A549 (cell line): ENCODE results near the gene XPR1. TPM values are rescaled to one million over a fixed set of nuclear protein-coding genes. Genes with fewer than 3 reads are reported as not detected.

ENCODE experiments used
- ATAC-seq, 2 experiments: fragments of 200-7000 bp in 1 of 2; fragments of >200 bp in 1 of 2; cut with Nextera tagmentation in 1 of 2; cut with Tn5 transposase in 1 of 2; 3 replicates each; pipeline versions ENCODE4 v1.8.0 to v1.9.1; 2018 to 2020; ENCODE audit warnings: mild to moderate bottlenecking in 1 of 2, moderate library complexity in 1 of 2
- CTCF ChIA-PET: fragments of 300-600 bp; sonication (Branson Sonifier 250); formaldehyde crosslinking; extraction: SDS; loops from one replicate; lab custom pipeline; 2021; ENCODE audit warnings: antibody characterized with exemption, inconsistent platforms; lab: Yijun Ruan, JAX
- POLR2A ChIA-PET: fragments of 350-600 bp; formaldehyde crosslinking; extraction: SDS; loops from one replicate; lab custom pipeline; 2021; ENCODE audit warnings: antibody characterized with exemption, inconsistent platforms; lab: Yijun Ruan, JAX
- DNase-seq, 2 experiments: peaks; one replicate each; pipeline versions ENCODE4 v3.0.0 to v3.0.0-alpha.2; 2011 to 2016; ENCODE audit warnings: low read depth in 1 of 2, low spot score in 1 of 2
- FAIRE-seq: peaks from 2 replicates; lab custom pipeline; 2011; peaks lifted over from hg19 to GRCh38; lab: Jason Lieb, UNC
- H3K27ac ChIP-seq, 2 experiments: fragments of >200 bp; sonication (Bioruptor Twin); formaldehyde crosslinking; 3 replicates each; pipeline ENCODE4 v1.5.1; 2016 to 2017
- H3K4me1 ChIP-seq: fragments of >200 bp; sonication (Bioruptor Twin); formaldehyde crosslinking; 3 replicates; pipeline ENCODE4 v1.6.1; 2016
- H3K4me2 ChIP-seq: fragments of >200 bp; sonication (Bioruptor Twin); formaldehyde crosslinking; 3 replicates; pipeline ENCODE4 v1.6.1; 2016
- H3K4me3 ChIP-seq: fragments of >200 bp; sonication (Bioruptor Twin); formaldehyde crosslinking; 3 replicates; pipeline ENCODE4 v1.5.1; 2016
- H3K9me3 ChIP-seq: fragments of >200 bp; sonication (Bioruptor Twin); formaldehyde crosslinking; 3 replicates; pipeline ENCODE4 v1.6.1; 2016
- CBX2 ChIP-seq: fragments of 200-600 bp; sonication (generic); IDR thresholded peaks from 2 replicates; pipeline ENCODE4 v1.6.1; 2016; ENCODE audit warnings: low read depth, mild to moderate bottlenecking, borderline replicate concordance
- CHD2 ChIP-seq: fragments of 150-350 bp; IDR thresholded peaks from 2 replicates; pipeline ENCODE4 v1.6.1; 2014; ENCODE audit warnings: low read length; ENCODE audit not compliant: partially characterized antibody
- CHD4 ChIP-seq: fragments of 200-600 bp; sonication (generic); IDR thresholded peaks from 2 replicates; pipeline ENCODE4 v1.6.1; 2016; ENCODE audit warnings: antibody characterized with exemption, mild to moderate bottlenecking, borderline replicate concordance
- EHMT2 ChIP-seq: fragments of 200-600 bp; sonication (generic); IDR thresholded peaks from 2 replicates; pipeline ENCODE4 v1.6.1; 2016; ENCODE audit warnings: antibody characterized with exemption, low read depth, mild to moderate bottlenecking, moderate library complexity
- EP300 ChIP-seq, 2 experiments: fragments of >200 bp; sonication (Bioruptor Twin); formaldehyde crosslinking; IDR thresholded peaks; 2 replicates in 1 of 2; 3 replicates in 1 of 2; pipeline ENCODE4 v1.6.1; 2016 to 2017
- FOSL2 ChIP-seq, 2 experiments: fragments of 450-650 bp in 1 of 2; fragments of >200 bp in 1 of 2; sonication (Bioruptor Twin) in 1 of 2; formaldehyde crosslinking; IDR thresholded peaks; 2 replicates each; pipeline versions ENCODE4 v1.5.0 to v1.6.1; 2016 to 2020; ENCODE audit warnings: mild to moderate bottlenecking in 1 of 2, moderate library complexity in 1 of 2
- HEYL ChIP-seq: fragments of 250-450 bp; sonication (Bioruptor Pico); IDR thresholded peaks from 2 replicates; pipeline ENCODE4 v1.8.0; 2021; ENCODE audit warnings: mild to moderate bottlenecking, moderate library complexity
- HOXB13 ChIP-seq: fragments of 250-450 bp; sonication (Bioruptor Pico); IDR thresholded peaks from 2 replicates; pipeline ENCODE4 v1.5.0; 2020; ENCODE audit warnings: low read depth, mild to moderate bottlenecking, moderate library complexity
- KDM5A ChIP-seq: fragments of 200-600 bp; sonication (generic); IDR thresholded peaks from 2 replicates; pipeline ENCODE4 v1.6.1; 2016; ENCODE audit warnings: antibody characterized with exemption, mild to moderate bottlenecking
- MAFK ChIP-seq: fragments of 450-650 bp; IDR thresholded peaks from 2 replicates; pipeline ENCODE4 v1.6.1; 2014; ENCODE audit not compliant: partially characterized antibody
- MAZ ChIP-seq: fragments of 150-350 bp; IDR thresholded peaks from 2 replicates; pipeline ENCODE4 v1.6.1; 2014; ENCODE audit warnings: antibody characterized with exemption, low read depth, low read length, borderline replicate concordance
- MYC ChIP-seq: IDR thresholded peaks from 2 replicates; pipeline ENCODE4 v1.6.1; 2012; ENCODE audit warnings: mild to moderate bottlenecking, inconsistent platforms, low read length, improper control_type of control experiment, borderline replicate concordance
- RAD21 ChIP-seq, 2 experiments: fragments of >200 bp in 1 of 2; sonication (Bioruptor Twin) in 1 of 2; formaldehyde crosslinking in 1 of 2; IDR thresholded peaks in 1 of 2; conservative IDR thresholded peaks in 1 of 2; 2 replicates in 1 of 2; 3 replicates in 1 of 2; pipeline ENCODE4 v1.6.1; 2012 to 2018; ENCODE audit warnings: inconsistent platforms in 1 of 2
- SMC3 ChIP-seq: fragments of >200 bp; sonication (Bioruptor Twin); formaldehyde crosslinking; IDR thresholded peaks from 3 replicates; pipeline ENCODE4 v1.6.1; 2018; ENCODE audit warnings: inconsistent platforms
- TFCP2L1 ChIP-seq: fragments of 250-450 bp; sonication (Bioruptor Pico); IDR thresholded peaks from 2 replicates; pipeline ENCODE4 v1.5.0; 2021; ENCODE audit warnings: mild to moderate bottlenecking
- TP53 ChIP-seq: fragments of 250-450 bp; sonication (Bioruptor Pico); IDR thresholded peaks from 2 replicates; pipeline ENCODE4 v1.5.0; 2021; ENCODE audit warnings: mild to moderate bottlenecking, moderate library complexity
- ZSCAN20 ChIP-seq: fragments of 250-450 bp; sonication (Bioruptor Pico); IDR thresholded peaks from 2 replicates; pipeline ENCODE4 v1.8.0; 2022; ENCODE audit warnings: mild to moderate bottlenecking, moderate library complexity
- WGBS: methylation state at CpG from one replicate; pipeline ENCODE4 v1.1.6; 2017; ENCODE audit errors: missing lambda C conversion rate; 5-methylcytosine and 5-hydroxymethylcytosine counted together
- polyA plus RNA-seq, 4 experiments: library from polyadenylated mRNA; depleted of rRNA in 3 of 4; stranded (reverse); fragments of >200 nt; fragmentation: RNase III in 1 of 4; extraction: RNeasy Plus Mini Kit Qiagen cat#74134 plus additional on column Dnase treatment in 1 of 4; gene quantifications; 2 replicates in 3 of 4; 3 replicates in 1 of 4; pipeline ENCODE4 v1.2.3, GENCODE V29; 2011 to 2017
- TF ChIP-seq, protein P1 (sequence below): fragments of 250-450 bp; sonication (Bioruptor Pico); IDR thresholded peaks from 2 replicates; pipeline ENCODE4 v1.5.0; 2021; ENCODE audit warnings: mild to moderate bottlenecking, moderate library complexity, borderline replicate concordance
- TF ChIP-seq, protein P2 (sequence below): fragments of >200 bp; sonication (Bioruptor Twin); formaldehyde crosslinking; IDR thresholded peaks from 2 replicates; pipeline ENCODE4 v1.6.1; 2016
- TF ChIP-seq, protein P3 (sequence below): fragments of >200 bp; sonication (Bioruptor Twin); formaldehyde crosslinking; IDR thresholded peaks from 3 replicates; pipeline ENCODE4 v1.5.1; 2016
- TF ChIP-seq, protein P4 (sequence below): fragments of 200-600 bp; sonication (generic); IDR thresholded peaks from 2 replicates; pipeline ENCODE4 v1.6.1; 2016; ENCODE audit warnings: antibody characterized with exemption, mild to moderate bottlenecking, moderate library complexity

Gene XPR1
- polyA plus RNA-seq, 2 of the 4 experiments (the other 2 are of a cell fraction), result 37.5 to 86.1 TPM

DNA sequence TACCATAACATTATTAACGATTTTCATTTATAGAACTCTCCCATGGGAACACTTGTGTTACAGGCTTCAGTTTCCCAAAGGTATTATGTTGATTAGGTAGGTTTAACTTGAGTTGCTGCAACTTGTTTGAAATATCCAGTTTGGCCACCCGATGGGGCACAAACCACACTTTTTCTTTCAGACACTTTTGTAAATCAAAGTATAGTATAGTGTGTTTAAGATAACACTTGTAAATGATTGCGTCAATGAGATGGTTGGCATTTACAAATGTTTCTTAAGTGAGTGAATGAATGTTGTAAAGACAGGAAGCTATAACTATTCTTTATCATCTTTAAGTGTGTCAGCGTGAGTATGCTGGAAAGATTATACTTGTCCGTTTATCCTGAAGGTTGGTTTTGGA, 4.3 kb downstream of the XPR1 start:
- POLR2A ChIA-PET, result no interaction called here
- no peak overlapping the region for H3K4me3 ChIP-seq
- FAIRE-seq, result no peak
- WGBS, result 71% methylated on average over 5 of the region's 5 CpGs
- TF ChIP-seq, protein P1, sequence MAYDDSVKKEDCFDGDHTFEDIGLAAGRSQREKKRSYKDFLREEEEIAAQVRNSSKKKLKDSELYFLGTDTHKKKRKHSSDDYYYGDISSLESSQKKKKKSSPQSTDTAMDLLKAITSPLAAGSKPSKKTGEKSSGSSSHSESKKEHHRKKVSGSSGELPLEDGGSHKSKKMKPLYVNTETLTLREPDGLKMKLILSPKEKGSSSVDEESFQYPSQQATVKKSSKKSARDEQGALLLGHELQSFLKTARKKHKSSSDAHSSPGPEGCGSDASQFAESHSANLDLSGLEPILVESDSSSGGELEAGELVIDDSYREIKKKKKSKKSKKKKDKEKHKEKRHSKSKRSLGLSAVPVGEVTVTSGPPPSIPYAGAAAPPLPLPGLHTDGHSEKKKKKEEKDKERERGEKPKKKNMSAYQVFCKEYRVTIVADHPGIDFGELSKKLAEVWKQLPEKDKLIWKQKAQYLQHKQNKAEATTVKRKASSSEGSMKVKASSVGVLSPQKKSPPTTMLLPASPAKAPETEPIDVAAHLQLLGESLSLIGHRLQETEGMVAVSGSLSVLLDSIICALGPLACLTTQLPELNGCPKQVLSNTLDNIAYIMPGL (CRISPR knock-in tag), result no peak
- TF ChIP-seq RAD21 (conservative IDR thresholded peaks at IDR 0.05 in 1 of 2, IDR thresholded peaks at IDR 0.05 in 1 of 2) (peak; percentile 38 to 46; a peak in 4 of 5 replicates), MAFK (no peak), FOSL2 (IDR thresholded peaks at IDR 0.05) (no peak), FOSL2 (CRISPR knock-in tag; IDR thresholded peaks at IDR 0.05) (no peak), ZSCAN20 (CRISPR knock-in tag) (no peak), CHD2 (no peak), SMC3 (peak; percentile 20; the same call in 1 of the 3 replicates), MYC (no peak), CBX2 (no peak), EP300 (IDR thresholded peaks at IDR 0.05) (no peak), MAZ (no peak), HOXB13 (CRISPR knock-in tag) (no peak), TFCP2L1 (CRISPR knock-in tag) (no peak), KDM5A (no peak), TP53 (no peak)
- TF ChIP-seq, protein P2, sequence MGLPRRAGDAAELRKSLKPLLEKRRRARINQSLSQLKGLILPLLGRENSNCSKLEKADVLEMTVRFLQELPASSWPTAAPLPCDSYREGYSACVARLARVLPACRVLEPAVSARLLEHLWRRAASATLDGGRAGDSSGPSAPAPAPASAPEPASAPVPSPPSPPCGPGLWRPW, result no peak
- TF ChIP-seq, protein P3, sequence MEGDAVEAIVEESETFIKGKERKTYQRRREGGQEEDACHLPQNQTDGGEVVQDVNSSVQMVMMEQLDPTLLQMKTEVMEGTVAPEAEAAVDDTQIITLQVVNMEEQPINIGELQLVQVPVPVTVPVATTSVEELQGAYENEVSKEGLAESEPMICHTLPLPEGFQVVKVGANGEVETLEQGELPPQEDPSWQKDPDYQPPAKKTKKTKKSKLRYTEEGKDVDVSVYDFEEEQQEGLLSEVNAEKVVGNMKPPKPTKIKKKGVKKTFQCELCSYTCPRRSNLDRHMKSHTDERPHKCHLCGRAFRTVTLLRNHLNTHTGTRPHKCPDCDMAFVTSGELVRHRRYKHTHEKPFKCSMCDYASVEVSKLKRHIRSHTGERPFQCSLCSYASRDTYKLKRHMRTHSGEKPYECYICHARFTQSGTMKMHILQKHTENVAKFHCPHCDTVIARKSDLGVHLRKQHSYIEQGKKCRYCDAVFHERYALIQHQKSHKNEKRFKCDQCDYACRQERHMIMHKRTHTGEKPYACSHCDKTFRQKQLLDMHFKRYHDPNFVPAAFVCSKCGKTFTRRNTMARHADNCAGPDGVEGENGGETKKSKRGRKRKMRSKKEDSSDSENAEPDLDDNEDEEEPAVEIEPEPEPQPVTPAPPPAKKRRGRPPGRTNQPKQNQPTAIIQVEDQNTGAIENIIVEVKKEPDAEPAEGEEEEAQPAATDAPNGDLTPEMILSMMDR, result peak; percentile 24; the same call in 1 of the 3 replicates
- H3K4me2 ChIP-seq, result no peak overlapping the region
- CTCF ChIA-PET, result interaction anchor here (0.6 to 2.1 kb wide), 9 partner anchors 10 to 257 kb away, joined by 3 to 7 read pairs (median 3); no protein-coding TSS in a partner anchor
- peak in 1 of 2 experiments; percentile 35 for DNase-seq
- no peak for ATAC-seq
- H3K4me1 ChIP-seq, result peaks cover 30% of the 10 kb centered on the region
- H3K27ac ChIP-seq, result no peak overlapping the region
- no peaks in the 10 kb centered on the region for H3K9me3 ChIP-seq

DNA sequence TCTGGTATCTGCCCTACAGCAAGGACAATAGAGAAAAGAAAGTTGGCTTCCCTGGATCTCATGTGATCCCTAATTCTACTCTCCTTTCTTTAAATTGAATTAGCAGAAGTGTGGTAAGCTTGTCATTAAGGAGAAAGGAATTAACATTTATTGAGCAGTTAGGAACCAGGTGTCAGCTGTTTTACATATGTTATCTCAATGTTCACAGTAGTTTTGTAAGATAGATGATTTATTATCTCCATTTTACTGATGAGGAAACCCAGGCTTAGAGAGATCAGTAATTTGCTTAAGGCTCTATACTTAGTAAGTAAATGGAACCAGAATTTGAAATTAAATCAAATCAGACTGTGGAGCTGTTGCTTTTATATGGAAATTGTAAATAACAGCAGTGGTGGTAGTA, 8.0 kb downstream of the XPR1 start:
- Histone ChIP-seq H3K27ac (no peak overlapping the region), H3K9me3 (no peaks in the 10 kb centered on the region), H3K4me2 (no peak overlapping the region), H3K4me1 (peaks cover 21% of the 10 kb centered on the region; the same call in 2 of the 3 replicates), H3K4me3 (no peak overlapping the region)
- ChIA-PET CTCF (interaction anchor here (2.2 kb wide), 1 partner anchor 9 kb away, joined by 5 read pairs; the partner anchor contains the start of gene XPR1), POLR2A (no interaction called here)
- FAIRE-seq (no peak), ATAC-seq (no peak), DNase-seq (no peak)
- TF ChIP-seq CHD4 (no peak), EP300 (IDR thresholded peaks at IDR 0.05) (no peak), HEYL (CRISPR knock-in tag) (no peak), EHMT2 (no peak)
- TF ChIP-seq, protein P4, sequence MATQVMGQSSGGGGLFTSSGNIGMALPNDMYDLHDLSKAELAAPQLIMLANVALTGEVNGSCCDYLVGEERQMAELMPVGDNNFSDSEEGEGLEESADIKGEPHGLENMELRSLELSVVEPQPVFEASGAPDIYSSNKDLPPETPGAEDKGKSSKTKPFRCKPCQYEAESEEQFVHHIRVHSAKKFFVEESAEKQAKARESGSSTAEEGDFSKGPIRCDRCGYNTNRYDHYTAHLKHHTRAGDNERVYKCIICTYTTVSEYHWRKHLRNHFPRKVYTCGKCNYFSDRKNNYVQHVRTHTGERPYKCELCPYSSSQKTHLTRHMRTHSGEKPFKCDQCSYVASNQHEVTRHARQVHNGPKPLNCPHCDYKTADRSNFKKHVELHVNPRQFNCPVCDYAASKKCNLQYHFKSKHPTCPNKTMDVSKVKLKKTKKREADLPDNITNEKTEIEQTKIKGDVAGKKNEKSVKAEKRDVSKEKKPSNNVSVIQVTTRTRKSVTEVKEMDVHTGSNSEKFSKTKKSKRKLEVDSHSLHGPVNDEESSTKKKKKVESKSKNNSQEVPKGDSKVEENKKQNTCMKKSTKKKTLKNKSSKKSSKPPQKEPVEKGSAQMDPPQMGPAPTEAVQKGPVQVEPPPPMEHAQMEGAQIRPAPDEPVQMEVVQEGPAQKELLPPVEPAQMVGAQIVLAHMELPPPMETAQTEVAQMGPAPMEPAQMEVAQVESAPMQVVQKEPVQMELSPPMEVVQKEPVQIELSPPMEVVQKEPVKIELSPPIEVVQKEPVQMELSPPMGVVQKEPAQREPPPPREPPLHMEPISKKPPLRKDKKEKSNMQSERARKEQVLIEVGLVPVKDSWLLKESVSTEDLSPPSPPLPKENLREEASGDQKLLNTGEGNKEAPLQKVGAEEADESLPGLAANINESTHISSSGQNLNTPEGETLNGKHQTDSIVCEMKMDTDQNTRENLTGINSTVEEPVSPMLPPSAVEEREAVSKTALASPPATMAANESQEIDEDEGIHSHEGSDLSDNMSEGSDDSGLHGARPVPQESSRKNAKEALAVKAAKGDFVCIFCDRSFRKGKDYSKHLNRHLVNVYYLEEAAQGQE, result no peak
